Stimulated activated CD8-positive, alpha-beta memory T cell treated with anti-CD3 and anti-CD28 coated beads, Interleukin-2, amount 100 ng/mL, for 48 hours (primary cell): Measurements from ENCODE around the gene DAPL1.

Source experiments
- DNase-seq, 2 donors: peaks; one replicate each; pipeline ENCODE4 v3.0.0-alpha.2; 2020; ENCODE audit warnings: low read depth in 2 of 2

The DAPL1 gene

GRCh38 chr2:158795195-158795924 lies at the start of gene DAPL1:
DAPL1 (plus strand) TSS chr2:158795317; CDS start chr2:158795373, 56 bp downstream.
- no peak for DNase-seq

- DNase-seq: no peak
These were observed 49.2 kb upstream of the DAPL1 start for GRCh38 chr2:158745866-158746382.

- DNase-seq: no peak
These were observed 48.6 kb upstream of the DAPL1 start for GRCh38 chr2:158746488-158746887.

- no peak for DNase-seq
These were observed 47.8 kb upstream of the DAPL1 start for GRCh38 chr2:158747281-158747680.

GRCh38 chr2:158748926-158749590 lies 46.1 kb upstream of the DAPL1 start:
- DNase-seq: no peak

- no peak for DNase-seq
These were observed 44.5 kb upstream of the DAPL1 start for GRCh38 chr2:158750458-158751125.

GRCh38 chr2:158753641-158754611 lies 41.2 kb upstream of the DAPL1 start:
- no peak for DNase-seq

- DNase-seq: no peak
These were observed 39.6 kb upstream of the DAPL1 start for GRCh38 chr2:158755310-158756087.

GRCh38 chr2:158756331-158756730 lies 38.8 kb upstream of the DAPL1 start:
- DNase-seq: no peak

GRCh38 chr2:158756976-158757375 lies 38.1 kb upstream of the DAPL1 start:
- DNase-seq: no peak

- DNase-seq: no peak
These were observed 34.2 kb upstream of the DAPL1 start for GRCh38 chr2:158760887-158761286.

- DNase-seq: no peak
These were observed 33.5 kb upstream of the DAPL1 start for GRCh38 chr2:158761621-158762020.

GRCh38 chr2:158762336-158762735 lies 32.8 kb upstream of the DAPL1 start:
- DNase-seq: no peak

GRCh38 chr2:158766524-158766923 lies 28.6 kb upstream of the DAPL1 start:
- DNase-seq: no peak

GRCh38 chr2:158772306-158773078 lies 22.6 kb upstream of the DAPL1 start:
- no peak for DNase-seq

- DNase-seq: no peak
These were observed 22.0 kb upstream of the DAPL1 start for GRCh38 chr2:158773121-158773520.

- no peak for DNase-seq
These were observed 20.4 kb upstream of the DAPL1 start for GRCh38 chr2:158774681-158775080.

- no peak for DNase-seq
These were observed 19.7 kb upstream of the DAPL1 start for GRCh38 chr2:158775273-158776027.

- no peak for DNase-seq
These were observed 18.9 kb upstream of the DAPL1 start for GRCh38 chr2:158776231-158776630.
